CMK (cell line): ENCODE results near the gene PRXL2B.
A peak's percentile ranks its signal among the peaks of the same experiment; 100 is the strongest.

Experiments
- DNase-seq: peaks from one replicate; pipeline ENCODE4 v3.0.0-alpha.2; 2010; ENCODE audit warnings: low read depth

Gene PRXL2B

DNA sequence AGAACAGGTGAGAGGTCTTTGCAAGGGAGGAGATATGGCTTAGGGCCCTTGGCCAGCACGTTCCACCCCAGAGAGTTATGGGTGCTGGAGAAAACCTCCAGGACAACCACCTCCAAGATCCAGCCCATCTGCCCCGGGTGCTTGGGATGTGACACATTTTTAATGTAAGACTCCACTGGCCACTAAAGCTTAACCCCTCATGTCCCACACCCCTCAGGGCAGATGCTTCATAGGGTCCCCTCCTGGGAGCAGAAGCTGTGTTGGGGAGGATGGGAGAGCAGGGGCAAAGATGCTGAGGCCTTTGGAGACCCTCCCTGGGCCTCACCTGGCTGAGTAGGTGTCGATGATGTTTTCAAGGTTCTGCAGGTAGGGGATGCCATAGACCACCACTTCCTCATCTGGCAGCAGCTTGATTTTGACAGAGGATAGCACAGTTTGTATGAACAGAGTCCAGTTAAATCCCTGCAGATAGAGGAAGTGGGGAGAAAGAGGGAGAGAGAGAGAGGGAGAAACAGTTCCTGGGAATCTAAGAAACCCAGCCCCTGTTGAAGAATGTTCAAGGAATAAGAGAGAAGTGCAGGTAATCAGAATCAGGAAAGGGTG is 11.9 kb downstream of the PRXL2B start:
- DNase-seq, result no peak

GRCh38 chr1:2601721-2602303 is 15.2 kb downstream of the PRXL2B start:
- DNase-seq, result no peak

DNA sequence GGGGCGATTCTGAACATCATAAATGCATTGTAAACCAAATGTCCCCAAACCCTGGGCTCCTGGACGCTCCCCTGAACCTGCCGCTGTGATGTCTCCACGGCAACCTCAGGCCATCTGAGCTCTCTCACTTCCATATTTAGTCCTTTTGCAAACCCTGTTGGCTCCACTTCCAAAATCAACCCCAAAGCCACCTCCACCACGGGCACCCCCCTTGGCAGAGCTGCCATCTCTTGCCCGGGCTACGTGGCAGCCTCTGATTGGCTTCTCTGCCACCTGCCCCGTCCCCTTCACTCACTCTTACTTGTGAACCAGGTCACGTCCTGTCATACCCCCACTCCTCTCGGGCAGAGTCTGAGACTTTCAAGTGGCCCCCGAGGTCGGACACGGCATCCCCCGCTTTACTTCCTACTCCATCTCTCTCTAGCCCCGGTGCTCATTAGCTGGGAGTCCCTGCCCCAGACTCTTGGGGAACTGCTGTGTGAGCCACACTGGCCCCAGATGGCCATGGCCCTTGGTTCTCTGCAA is 15.8 kb downstream of the PRXL2B start:
- DNase-seq, result no peak

GRCh38 chr1:2602866-2603520 is 16.4 kb downstream of the PRXL2B start:
- DNase-seq, result no peak

DNA sequence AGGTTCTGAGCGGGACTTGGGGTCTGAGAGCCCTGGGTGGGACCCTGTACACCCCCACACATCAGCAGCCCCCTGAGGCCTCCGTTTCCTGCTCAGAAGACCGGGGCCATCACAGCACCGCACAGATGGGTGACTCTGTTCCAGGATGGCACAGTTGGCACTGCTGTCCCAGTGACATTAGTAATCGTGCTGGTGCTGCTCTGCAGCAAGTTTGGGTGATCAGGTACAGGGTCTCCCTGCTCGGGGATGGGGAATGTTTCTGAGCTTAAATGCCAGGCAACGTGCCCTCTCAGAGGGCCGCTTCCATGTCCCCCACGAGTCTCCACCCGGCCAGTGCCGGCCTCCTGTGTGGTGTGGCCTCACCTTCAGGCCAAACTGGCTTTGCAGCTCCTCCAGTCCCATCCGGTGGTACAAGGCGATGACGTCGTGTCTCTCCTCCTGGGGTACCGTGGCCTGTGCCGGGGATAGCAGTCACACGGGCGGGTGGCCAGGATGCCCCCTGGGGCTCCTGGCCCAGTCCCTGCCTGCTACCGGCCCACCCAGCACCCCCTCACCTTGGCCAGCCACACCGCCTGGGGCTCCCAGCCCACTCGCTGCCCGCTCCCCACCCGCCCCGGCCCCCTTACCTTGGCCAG is 17.1 kb downstream of the PRXL2B start:
- DNase-seq, result no peak

DNA sequence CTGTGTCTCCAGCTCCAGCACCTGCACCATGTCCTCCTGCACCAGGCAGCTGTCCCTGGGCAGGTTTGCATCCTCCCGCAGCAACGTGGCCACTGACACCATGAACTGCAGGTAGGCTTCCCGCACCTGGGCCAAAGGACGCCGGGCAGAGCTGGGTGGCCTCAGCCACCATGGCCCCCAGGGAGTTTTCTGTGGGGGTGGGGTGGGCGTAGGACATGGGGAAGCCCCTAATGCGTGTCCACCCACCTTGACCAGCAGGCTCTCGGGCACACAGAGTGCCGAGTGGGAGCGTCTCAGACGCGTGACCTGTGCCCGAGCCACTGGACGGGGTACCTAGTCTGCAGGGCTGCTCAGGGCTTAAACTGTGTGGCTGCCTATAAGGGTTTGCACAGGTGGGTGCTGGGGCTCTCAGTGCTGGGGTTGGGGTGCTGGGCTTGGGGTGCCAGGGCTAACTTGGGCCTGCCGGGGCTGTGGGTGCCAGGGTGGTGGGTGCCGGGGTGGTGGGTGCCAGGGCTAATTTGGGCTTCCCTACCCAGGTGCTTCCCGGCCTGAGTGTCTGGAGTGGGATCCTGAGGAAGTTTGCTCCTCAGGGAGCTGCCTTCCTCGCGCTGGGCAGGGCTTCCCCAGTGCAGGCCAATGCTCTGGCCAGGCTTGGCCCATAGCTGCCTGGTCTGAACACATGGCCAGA is 17.7 kb downstream of the PRXL2B start:
- DNase-seq, result no peak

DNA sequence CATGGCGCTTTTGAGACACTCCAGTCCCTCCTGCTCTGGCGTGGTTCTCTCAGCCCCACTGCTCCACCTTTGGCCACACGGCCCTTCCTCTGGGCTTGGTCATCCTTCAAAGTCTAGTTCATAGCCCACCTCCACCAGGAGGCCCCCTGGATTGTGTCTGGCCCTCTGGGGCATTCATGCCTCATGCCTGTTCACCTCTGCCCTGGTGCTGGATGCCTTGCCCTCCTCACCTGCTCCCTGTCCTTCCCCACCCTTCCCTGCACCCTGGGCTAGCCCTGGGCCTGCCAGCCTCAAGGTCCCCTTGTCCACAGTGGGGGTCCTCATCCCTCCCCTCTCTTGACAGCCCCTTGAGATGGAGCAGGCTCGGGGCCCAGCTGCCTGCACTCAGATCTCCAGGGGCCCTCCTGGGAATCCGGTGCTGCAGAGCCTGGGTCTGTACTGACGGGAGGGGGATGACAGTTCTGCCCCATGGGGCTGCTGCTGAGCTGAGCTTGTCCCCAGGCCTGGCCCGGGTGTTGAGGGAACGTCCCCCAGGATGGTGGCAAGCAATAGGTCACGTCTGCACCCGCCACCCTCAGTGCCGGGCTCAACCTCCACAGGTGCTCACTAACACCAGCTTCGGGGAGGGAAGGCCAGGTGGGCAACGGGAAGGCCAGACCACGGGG is 18.4 kb downstream of the PRXL2B start:
- DNase-seq, result no peak

- no peak for DNase-seq
Observed at GRCh38 chr1:2605509-2606395, 19.2 kb downstream of the PRXL2B start.

- no peak for DNase-seq
Observed at GRCh38 chr1:2606396-2606880, 19.9 kb downstream of the PRXL2B start.

DNA sequence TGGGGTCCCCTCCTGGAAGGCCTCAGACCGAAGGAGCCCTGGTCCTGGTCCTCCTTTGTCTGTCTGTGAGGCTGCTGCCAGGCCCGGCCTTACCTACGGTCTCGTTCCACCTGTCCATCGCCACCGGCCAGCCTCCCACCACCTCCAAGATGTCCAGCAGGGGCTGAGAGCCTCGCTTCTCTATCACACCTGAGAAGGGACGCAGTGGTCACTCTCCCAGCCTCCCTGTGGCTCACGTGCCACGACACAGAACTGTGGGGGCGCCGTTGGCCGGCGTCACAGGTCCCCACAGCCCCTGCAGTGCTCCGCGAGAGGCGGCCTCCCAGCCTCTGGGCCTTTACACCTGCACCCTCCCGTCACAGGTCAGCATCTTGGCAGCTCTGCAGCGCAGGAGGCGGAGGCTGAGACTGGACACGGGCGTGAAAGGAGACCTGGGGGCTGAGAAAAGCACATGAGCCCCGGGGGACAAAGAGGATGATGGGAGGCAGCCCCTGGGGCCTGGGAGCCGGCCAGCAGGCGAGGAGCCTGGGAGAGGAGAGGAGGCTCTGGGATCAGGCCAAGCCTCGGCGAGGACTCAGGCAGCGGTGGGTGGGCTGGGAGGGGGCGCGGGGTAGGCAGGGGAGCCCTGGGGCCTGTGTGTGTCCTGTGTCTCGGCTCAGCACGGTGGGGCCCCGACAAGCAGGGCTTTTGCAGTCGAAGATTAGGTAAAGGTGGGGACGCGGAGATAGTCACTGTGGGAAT is 20.5 kb downstream of the PRXL2B start:
- no peak for DNase-seq

- no peak for DNase-seq
Observed at GRCh38 chr1:2607641-2608091, 21.1 kb downstream of the PRXL2B start.

- no peak for DNase-seq
Observed at GRCh38 chr1:2609319-2610035, 22.9 kb downstream of the PRXL2B start.

DNA sequence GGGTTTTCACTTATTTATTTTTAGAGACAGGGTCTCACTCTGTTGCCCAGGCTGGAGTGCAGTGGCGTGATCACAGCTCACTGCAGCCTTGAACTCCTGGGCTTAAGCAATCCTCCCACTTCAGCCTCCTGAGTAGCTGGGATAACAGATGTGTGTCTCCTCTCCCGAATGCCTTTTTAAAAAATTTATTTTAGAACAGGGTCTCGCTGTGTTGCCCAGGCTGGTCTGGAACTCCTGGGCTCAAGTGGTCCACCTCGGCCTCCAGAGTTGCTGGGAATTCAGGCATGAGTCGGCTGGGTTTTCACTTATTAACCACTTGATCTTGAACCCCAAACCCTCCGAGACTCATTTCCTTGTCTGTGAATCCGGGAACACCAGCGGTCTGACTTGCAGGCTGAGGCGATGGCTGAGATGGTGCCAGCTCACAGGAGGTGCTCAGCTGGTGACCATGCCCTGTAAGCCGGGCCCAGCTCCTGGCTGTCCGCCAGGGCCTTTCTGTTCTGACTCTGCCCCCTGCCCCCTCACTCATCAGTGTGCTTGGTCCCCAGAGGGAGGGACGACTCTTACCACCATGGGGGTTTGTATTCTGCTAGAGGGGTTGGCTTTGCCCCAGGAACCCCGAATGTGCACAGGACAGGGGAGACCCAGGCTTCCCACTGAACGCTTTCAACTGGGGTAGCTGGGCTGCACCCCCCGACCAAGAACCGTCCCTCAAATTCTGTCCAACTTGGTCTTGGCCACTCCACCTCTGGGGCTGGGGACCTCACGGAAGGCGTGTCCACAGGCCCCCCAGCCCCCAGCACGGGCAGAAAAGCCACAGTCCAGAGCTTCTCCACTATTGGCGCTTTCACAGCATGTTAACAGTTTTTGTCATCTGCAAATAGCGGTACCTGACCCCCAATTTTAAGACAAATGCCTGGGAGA is 23.7 kb downstream of the PRXL2B start:
- no peak for DNase-seq

GRCh38 chr1:2611031-2611501 is 24.5 kb downstream of the PRXL2B start:
- peak; percentile 73 for DNase-seq

- DNase-seq, result no peak
Observed at GRCh38 chr1:2611621-2612437, 25.3 kb downstream of the PRXL2B start.

GRCh38 chr1:2612591-2613365 is 26.2 kb downstream of the PRXL2B start:
- no peak for DNase-seq
